ENCODE measurements around the gene CGRRF1.

DNA sequence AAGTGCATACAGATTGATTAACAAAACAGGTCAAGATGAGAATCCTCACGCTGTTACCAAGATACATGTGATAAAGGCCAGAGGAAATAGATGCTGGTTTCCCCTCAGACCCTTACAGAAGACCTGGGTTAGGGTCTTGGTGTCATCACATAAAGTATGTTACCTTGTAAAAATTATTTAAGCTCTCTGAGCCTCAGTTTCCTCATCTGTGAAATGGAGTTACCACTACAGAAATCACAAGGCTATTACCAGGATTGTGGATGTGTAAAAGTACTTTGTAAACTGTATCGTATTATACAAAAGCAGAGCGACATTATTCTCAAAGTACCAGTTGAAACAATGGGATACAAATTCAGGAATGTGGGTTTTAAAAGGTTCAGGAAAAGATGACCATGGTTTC lies 71.2 kb downstream of the CGRRF1 start:
- TF ChIP-seq, protein P1, sequence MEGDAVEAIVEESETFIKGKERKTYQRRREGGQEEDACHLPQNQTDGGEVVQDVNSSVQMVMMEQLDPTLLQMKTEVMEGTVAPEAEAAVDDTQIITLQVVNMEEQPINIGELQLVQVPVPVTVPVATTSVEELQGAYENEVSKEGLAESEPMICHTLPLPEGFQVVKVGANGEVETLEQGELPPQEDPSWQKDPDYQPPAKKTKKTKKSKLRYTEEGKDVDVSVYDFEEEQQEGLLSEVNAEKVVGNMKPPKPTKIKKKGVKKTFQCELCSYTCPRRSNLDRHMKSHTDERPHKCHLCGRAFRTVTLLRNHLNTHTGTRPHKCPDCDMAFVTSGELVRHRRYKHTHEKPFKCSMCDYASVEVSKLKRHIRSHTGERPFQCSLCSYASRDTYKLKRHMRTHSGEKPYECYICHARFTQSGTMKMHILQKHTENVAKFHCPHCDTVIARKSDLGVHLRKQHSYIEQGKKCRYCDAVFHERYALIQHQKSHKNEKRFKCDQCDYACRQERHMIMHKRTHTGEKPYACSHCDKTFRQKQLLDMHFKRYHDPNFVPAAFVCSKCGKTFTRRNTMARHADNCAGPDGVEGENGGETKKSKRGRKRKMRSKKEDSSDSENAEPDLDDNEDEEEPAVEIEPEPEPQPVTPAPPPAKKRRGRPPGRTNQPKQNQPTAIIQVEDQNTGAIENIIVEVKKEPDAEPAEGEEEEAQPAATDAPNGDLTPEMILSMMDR (IDR thresholded peaks at IDR 0.05; ENCODE audit: low read depth, low read length, poor library complexity, severe bottlenecking): no peak
- no peak for TF ChIP-seq EZH2phosphoT487 (IDR thresholded peaks at IDR 0.05; ENCODE audit: borderline replicate concordance, low read length)
